Uterus (tissue), 2 donors: ENCODE data around the gene CCDC186.

Experiments
- POLR2A ChIP-seq, 2 donors: fragments of 450-650 bp; IDR thresholded peaks; one replicate each; pipeline ENCODE4 v1.6.1; 2016; ENCODE audit warnings: antibody characterized with exemption in 2 of 2, mild to moderate bottlenecking in 1 of 2, moderate library complexity in 1 of 2
- TF ChIP-seq, protein P1 (sequence below), 4 experiments: fragments of 200-600 bp in 2 of 4; fragments of 450-650 bp in 2 of 4; sonication (generic) in 2 of 4; IDR thresholded peaks; one replicate each; pipeline ENCODE4 v1.5.1; 2016 to 2019; ENCODE audit warnings: antibody characterized with exemption in 4 of 4, mild to moderate bottlenecking in 2 of 4, moderate library complexity in 1 of 4

DNA sequence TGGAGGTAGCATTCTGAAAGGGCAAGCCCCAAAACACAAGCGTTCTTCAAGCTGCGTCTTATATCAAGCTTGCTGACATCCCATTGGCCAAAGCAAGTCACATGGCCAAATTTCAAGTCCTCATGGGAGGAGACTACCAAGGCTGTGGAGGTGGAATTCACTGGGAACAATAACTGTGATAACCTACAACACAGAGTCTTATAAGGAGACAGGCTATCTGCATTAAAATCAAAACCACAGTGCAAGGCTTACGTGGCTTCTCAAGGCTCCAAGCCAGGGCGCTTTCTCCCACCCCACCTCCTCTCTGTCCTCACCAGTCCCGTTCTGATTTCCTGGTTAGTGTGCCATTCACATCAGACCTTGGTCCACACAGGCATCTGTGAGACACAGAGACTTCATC is 91.0 kb downstream of the CCDC186 start:
- TF ChIP-seq, protein P1, sequence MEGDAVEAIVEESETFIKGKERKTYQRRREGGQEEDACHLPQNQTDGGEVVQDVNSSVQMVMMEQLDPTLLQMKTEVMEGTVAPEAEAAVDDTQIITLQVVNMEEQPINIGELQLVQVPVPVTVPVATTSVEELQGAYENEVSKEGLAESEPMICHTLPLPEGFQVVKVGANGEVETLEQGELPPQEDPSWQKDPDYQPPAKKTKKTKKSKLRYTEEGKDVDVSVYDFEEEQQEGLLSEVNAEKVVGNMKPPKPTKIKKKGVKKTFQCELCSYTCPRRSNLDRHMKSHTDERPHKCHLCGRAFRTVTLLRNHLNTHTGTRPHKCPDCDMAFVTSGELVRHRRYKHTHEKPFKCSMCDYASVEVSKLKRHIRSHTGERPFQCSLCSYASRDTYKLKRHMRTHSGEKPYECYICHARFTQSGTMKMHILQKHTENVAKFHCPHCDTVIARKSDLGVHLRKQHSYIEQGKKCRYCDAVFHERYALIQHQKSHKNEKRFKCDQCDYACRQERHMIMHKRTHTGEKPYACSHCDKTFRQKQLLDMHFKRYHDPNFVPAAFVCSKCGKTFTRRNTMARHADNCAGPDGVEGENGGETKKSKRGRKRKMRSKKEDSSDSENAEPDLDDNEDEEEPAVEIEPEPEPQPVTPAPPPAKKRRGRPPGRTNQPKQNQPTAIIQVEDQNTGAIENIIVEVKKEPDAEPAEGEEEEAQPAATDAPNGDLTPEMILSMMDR (IDR thresholded peaks at IDR 0.05) = no peak
- no peak for TF ChIP-seq POLR2A (IDR thresholded peaks at IDR 0.05)
